ENCODE data around the gene UQCR10.

Gene UQCR10

GRCh38 chr22:29737251-29738117 lies 29.7 kb upstream of the UQCR10 start:
- H3K4me2 ChIP-seq (ENCODE audit: low read length), result no peak overlapping the region
- no peaks in the 10 kb centered on the region for H3K36me3 ChIP-seq (ENCODE audit: control insufficient read depth, low read length)
- H4K20me1 ChIP-seq (ENCODE audit: control insufficient read depth, insufficient read depth, low read depth, low read length), result no peaks in the 10 kb centered on the region
- no peaks in the 10 kb centered on the region for H3K79me2 ChIP-seq (ENCODE audit: control insufficient read depth, low read length)
- H3K4me3 ChIP-seq (ENCODE audit: low read length), result no peak overlapping the region
- H3K27ac ChIP-seq (ENCODE audit: low read depth, low read length), result no peak overlapping the region
- TF ChIP-seq EZH2phosphoT487 (IDR thresholded peaks at IDR 0.05; ENCODE audit: borderline replicate concordance, low read length), result no peak
- TF ChIP-seq, protein P1, sequence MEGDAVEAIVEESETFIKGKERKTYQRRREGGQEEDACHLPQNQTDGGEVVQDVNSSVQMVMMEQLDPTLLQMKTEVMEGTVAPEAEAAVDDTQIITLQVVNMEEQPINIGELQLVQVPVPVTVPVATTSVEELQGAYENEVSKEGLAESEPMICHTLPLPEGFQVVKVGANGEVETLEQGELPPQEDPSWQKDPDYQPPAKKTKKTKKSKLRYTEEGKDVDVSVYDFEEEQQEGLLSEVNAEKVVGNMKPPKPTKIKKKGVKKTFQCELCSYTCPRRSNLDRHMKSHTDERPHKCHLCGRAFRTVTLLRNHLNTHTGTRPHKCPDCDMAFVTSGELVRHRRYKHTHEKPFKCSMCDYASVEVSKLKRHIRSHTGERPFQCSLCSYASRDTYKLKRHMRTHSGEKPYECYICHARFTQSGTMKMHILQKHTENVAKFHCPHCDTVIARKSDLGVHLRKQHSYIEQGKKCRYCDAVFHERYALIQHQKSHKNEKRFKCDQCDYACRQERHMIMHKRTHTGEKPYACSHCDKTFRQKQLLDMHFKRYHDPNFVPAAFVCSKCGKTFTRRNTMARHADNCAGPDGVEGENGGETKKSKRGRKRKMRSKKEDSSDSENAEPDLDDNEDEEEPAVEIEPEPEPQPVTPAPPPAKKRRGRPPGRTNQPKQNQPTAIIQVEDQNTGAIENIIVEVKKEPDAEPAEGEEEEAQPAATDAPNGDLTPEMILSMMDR (IDR thresholded peaks at IDR 0.05; ENCODE audit: low read depth, low read length, poor library complexity, severe bottlenecking), result no peak
- no peaks in the 10 kb centered on the region for H3K4me1 ChIP-seq (ENCODE audit: control insufficient read depth, low read length)
- H3K27me3 ChIP-seq (ENCODE audit: control insufficient read depth, low read length), result no peaks in the 10 kb centered on the region
- H3K9me2 ChIP-seq (replicated peaks; ENCODE audit: control insufficient read depth, low read length), result no peaks in the 10 kb centered on the region
- H3F3A ChIP-seq (ENCODE audit: control insufficient read depth, insufficient read depth), result no peaks in the 10 kb centered on the region
- no peaks in the 10 kb centered on the region for H3K9me3 ChIP-seq (ENCODE audit: control insufficient read depth, insufficient read depth, low read length)

DNA sequence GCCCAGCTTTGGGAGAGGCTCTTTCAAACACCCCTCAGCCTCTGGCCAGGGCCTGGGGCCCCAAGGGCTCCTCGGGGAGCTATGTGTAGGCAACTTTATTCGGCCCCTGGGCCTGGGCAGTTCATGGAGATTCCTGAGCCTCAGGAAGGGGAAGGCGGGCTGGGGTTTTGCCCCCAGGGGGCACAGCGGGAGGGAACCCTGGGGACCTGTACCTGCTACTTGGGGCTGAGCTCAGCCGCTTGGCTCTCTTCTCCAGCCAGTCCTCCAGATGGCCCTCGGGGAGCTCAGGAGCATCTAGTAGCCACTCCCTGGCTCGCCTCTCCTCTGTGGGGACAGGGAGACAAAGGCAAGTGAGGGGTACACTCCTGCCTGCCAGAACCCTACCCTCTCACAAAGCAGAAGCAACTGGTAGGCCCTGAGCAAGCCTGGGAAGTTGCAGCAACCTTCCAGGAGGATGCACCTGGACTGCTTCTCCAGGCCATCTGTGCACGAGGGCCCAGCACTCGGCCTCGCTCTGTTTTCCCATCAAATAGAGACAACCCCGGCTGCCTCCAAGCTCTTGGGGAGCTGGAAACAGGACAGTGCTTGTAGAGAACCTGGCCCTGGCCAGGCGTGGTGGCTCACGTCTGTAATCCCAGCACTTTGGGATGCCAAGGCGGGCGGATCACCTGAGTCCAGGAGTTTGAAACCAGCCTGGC lies 28.9 kb upstream of the UQCR10 start:
- Histone ChIP-seq H3F3A (ENCODE audit: control insufficient read depth, insufficient read depth) (no peaks in the 10 kb centered on the region), H3K4me1 (ENCODE audit: control insufficient read depth, low read length) (no peaks in the 10 kb centered on the region), H3K4me2 (ENCODE audit: low read length) (no peak overlapping the region), H3K27me3 (ENCODE audit: control insufficient read depth, low read length) (no peaks in the 10 kb centered on the region), H3K36me3 (ENCODE audit: control insufficient read depth, low read length) (no peaks in the 10 kb centered on the region), H3K79me2 (ENCODE audit: control insufficient read depth, low read length) (no peaks in the 10 kb centered on the region), H3K27ac (ENCODE audit: low read depth, low read length) (no peak overlapping the region), H3K9me3 (ENCODE audit: control insufficient read depth, insufficient read depth, low read length) (no peaks in the 10 kb centered on the region), H3K9me2 (replicated peaks; ENCODE audit: control insufficient read depth, low read length) (no peaks in the 10 kb centered on the region), H4K20me1 (ENCODE audit: control insufficient read depth, insufficient read depth, low read depth, low read length) (no peaks in the 10 kb centered on the region), H3K4me3 (ENCODE audit: low read length) (no peak overlapping the region)
- TF ChIP-seq, protein P1 (IDR thresholded peaks at IDR 0.05; ENCODE audit: low read depth, low read length, poor library complexity, severe bottlenecking), result no peak
- TF ChIP-seq EZH2phosphoT487 (IDR thresholded peaks at IDR 0.05; ENCODE audit: borderline replicate concordance, low read length), result no peak

GRCh38 chr22:29739346-29739875 lies 27.8 kb upstream of the UQCR10 start:
- Histone ChIP-seq H3K36me3 (ENCODE audit: control insufficient read depth, low read length) (no peaks in the 10 kb centered on the region), H3K9me3 (ENCODE audit: control insufficient read depth, insufficient read depth, low read length) (no peaks in the 10 kb centered on the region), H3K27me3 (ENCODE audit: control insufficient read depth, low read length) (no peaks in the 10 kb centered on the region), H3K4me2 (ENCODE audit: low read length) (no peak overlapping the region), H3K9me2 (replicated peaks; ENCODE audit: control insufficient read depth, low read length) (no peaks in the 10 kb centered on the region), H3K4me3 (ENCODE audit: low read length) (no peak overlapping the region), H3K79me2 (ENCODE audit: control insufficient read depth, low read length) (no peaks in the 10 kb centered on the region), H3K27ac (ENCODE audit: low read depth, low read length) (no peak overlapping the region), H3F3A (ENCODE audit: control insufficient read depth, insufficient read depth) (no peaks in the 10 kb centered on the region), H3K4me1 (ENCODE audit: control insufficient read depth, low read length) (no peaks in the 10 kb centered on the region), H4K20me1 (ENCODE audit: control insufficient read depth, insufficient read depth, low read depth, low read length) (no peaks in the 10 kb centered on the region)
- TF ChIP-seq, protein P1 (IDR thresholded peaks at IDR 0.05; ENCODE audit: low read depth, low read length, poor library complexity, severe bottlenecking), result no peak
- TF ChIP-seq EZH2phosphoT487 (IDR thresholded peaks at IDR 0.05; ENCODE audit: borderline replicate concordance, low read length), result no peak
